HuH-7 (cell line): Measurements from ENCODE around the gene GGT6.

Experiments
- DNase-seq: peaks from one replicate; pipeline ENCODE4 v3.0.0; 2011; ENCODE audit warnings: low spot score

GGT6 gene

DNA sequence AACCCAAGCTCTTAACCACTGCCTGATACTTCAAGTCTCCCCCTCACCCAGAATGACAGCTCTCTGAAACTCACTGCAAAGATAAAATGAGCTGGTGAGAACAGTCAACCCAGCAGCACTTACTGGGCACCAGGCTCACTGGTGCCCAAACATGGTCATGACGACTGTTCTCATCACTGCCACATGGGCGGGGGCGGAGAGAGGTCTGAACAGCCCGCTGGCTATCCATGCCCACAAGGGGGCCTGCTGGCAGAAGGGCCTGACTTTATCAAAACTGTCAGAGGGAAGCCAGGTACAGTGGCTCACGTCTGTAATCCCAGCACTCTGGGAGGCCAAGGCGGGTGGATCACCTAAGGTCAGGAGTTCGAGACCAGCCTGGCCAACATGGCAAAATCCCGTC lies 9.2 kb downstream of the GGT6 start:
- DNase-seq = no peak

DNA sequence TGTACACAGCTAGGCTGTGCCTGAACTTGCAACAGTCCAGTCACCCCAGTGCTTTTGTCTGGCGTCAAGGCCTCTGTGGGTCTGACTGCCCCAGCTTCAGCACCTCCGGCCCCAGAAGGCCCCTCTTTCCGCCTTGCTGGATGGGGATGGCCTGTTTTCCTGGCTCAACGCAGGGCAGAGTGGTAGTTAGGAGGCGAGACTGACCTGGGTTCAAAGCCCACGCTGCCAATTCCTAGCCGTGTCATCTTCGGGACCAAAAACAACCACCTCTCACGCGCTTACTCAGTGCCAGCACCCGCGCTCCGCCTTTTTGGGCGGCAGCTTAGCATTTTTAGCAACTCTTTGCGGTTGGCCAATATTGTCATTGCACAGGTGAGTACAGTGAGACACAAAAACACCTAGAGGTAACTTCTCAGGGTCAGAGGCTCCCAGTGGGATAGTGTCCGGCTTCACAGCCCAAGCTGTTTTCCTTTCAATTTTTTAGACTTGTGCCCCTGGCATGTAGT lies 9.8 kb downstream of the GGT6 start:
- no peak for DNase-seq

DNA sequence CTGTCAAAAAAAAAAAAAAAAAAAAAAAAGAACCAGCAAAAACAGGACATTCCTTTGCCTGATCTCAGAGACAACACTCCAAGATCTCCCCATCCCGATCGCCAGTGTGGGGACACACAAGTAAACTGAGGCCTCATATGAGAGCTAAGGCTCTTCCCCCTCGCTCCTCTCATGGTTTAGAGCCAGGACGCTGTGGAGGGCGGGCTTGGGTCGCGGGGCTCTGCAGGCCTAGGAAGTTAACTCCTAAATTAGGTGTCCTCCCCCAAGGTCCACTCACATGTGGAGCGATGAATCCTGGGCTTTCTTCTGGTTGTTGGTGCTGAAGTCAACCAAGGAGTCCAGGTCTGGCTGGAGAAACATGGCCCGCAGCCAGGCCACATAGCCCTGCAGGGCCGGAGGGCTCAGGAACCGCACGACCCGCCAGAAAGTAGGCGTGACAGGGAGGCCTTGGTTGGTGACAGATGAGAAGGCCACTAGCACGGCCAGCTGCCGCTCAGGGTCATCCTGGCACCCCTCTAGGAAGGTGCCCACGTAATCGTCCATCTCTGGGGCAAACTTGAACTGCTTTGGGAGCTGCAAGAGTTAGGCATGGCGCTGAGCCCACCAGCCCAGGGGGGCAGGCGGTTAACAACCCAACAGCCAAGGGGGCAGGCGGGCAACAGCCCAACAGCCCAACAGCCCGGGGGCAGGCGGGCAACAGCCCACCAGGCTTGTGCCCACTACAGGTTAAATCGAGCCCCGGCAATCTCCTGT lies 10.4 kb downstream of the GGT6 start:
- DNase-seq = no peak

DNA sequence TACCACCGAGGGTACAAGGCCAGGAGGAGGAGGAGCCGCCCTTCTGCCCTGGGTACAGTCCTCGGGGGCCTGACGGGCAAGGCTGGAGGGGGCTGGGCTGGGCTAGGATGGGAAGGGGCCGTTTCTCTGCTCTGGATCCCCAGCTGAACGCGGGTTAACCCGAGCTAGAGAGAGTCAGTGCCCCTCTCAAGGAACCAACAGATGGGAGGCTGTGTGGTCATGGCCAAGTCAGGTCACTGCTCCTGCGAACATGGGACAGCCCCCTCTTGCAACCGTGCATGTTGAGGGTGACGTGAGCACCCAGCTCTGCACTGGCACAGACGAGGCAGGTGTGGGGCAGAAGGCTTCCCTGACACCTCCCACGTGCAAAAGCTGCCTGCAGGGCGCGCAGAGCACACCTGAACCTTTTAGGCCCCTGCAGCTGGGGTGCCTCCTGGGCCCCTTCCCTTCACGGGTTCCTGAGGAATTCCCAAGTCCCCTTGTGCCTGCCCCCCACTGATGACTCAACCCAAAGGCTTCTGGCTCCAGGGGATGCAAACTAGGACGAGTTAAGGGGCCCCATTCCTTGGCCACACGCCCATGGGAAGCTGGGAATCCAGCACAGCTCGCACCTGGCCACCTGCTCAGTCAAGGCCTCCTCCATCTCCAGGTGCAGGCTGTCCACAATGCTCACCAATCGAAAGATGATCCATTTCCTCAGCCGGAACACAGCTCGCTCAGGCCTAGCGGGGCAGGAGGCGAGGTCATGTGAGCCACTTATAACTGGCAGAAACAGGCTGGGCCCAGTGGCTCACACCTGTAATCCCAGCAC lies 11.5 kb downstream of the GGT6 start:
- DNase-seq = no peak

DNA sequence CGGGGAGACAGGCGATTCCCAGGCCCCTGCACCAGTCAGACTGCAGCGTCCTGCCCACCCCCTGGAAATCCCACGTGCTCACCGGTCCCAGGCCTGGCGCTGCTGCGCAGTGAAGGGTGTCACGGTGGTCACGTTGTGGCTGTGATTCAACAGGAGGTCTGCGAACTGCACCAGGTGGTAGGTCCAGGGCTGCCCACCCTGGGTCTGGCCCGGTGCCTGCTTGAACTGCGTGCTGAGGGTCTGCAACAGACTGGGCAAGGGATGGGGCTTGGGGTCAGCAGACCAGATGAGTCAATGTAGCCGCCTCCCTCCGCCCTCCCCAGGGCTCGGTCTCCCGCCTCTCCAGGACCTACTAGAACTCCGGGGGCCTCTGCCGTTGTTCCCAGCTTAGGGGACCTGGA lies 12.3 kb downstream of the GGT6 start:
- DNase-seq = no peak

DNA sequence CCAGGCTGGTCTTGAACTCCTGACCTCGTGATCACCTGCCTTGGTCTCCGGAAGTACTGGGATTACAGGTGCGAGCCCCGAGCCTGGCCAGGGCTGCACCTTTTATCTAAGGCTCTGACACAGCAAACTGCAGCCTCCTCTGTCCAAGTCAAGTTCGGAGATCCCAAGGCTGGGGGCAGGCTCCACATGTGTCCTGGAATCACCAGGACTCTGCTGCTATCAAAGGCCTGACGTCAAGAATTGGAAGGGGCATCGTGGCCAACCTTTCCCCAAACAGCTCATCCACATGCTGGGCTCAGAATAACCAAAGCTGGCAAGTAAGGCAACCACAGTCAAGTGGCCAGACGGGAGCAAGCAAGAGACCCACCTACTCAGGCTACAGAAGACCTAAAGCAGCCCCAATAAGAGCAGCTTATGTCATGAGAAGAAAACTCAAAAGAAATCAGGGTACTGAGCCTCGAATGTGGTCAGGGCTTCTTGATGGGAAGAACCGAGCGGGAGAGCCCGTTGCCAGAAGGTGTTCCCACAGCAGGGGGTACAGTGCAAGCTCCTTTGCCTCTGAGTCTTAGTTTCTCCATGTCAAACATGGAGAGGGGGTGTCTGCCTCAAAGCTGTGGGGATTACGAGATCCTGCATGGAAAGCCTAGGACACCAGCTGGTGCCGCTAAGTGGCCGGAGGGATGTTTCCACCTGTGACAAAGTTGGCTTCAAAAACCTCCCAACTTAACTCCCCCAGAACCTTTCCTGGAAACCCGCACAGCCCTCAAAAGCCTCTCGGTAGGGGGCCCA lies 13.1 kb downstream of the GGT6 start:
- DNase-seq = no peak

DNA sequence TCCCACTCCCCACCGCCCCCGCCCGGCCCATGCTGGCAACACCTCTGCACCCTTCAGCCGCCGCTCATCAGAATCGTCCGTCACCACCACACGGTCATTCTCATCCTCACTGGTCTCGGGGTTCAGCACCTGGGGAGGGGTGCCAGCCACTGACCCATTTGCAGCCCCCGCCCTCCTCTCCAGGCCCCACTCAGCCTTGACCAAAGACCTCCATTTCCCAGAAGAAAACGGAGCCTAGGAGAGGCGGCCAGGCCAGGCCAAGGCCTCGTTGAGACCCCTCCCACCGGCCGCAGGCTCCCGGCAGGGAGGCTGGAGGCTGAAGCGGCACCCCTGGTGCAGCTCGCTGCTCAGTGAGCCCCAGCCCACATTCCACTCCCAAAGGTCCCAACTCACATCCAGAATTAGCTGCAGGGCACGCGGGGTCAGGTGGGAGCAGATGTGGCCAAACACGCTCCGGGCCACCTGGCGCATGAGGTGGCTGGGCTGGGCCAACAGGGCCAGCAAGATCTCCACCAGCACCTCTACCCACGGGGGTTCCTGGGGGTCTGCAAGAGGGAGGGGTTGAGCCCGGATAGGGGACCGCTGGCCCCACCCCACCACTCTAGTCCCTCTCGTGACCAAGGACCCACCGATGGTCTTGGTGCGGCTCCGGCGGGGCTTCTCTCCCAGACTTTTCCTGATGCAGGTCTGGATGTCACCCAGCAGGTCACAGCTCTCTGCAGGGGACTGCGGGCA lies 15.0 kb downstream of the GGT6 start:
- DNase-seq = no peak

DNA sequence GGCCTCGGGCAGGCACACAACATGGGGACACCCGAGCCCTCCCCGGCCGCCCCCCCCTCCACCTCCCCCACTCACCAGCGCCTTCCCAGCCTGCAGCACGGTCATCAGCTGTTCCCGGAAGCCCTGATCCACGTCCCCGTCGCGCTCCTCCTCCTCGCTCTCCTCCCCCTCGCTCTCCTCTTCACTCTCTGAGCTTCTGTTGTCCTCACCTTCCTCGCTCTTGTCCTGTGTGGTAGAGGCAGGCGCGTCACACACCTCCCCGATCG lies 15.5 kb downstream of the GGT6 start:
- DNase-seq = no peak

DNA sequence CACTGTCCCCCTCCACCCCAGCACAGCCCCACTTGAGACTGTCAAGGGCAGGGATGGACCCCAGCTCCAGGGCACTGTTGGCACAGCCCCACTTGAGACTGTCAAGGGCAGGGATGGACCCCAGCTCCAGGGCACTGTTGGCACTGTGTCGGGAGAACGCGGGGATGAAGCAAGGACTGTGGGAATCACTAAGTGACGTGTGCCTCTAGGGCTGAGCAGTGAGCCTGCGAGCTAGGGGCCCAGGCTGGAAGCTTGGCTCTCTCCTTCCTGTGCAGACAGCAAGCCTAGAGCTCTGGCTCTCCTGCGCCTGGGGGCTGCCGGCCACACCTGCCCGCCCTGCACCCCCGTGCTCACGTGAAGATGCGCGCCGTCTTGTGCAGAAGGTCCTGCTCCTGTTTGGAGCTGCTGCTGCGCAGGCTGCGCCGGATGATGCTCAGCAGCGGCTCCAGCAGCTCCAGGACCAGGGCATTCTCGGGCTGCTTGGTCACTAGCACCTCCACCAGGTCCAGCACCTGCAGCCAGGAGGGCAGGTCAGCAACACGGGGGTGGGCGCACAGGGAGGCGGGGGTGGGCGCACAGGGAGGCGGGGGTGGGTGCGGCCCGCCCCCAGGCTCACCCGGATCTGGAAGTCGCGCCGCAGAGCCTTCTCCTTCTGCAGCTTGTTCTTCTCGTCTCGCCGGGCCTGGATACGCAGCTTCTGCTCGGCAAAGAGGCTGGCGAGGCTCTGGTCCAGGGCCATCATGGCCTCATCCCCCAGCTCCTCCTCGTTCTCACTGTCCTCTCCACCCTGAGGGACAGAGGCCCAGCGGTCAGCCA lies 16.0 kb downstream of the GGT6 start:
- DNase-seq = no peak

DNA sequence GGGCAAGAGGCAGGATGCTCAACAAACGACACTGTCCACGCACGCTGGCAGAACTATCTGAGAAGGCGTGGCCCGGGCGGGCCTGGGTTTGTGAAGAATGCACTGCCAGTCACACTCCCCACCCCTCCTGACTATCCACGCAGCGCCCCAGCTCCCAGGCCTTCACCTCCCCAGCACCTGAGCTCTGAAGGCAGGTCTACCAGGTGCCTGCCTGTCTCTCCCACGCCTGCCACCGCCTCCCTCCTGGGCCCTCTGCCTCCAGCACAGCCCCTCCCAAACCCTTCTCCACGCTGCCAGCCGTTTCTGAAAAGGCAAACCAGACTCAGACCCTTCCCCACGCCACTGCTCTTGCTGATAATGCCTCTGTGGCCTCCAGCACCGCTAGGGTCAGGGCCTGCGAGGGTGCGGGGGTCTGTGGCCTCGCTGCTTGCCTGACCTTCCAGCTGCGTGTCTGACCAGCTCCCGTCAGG lies 16.8 kb downstream of the GGT6 start:
- no peak for DNase-seq

DNA sequence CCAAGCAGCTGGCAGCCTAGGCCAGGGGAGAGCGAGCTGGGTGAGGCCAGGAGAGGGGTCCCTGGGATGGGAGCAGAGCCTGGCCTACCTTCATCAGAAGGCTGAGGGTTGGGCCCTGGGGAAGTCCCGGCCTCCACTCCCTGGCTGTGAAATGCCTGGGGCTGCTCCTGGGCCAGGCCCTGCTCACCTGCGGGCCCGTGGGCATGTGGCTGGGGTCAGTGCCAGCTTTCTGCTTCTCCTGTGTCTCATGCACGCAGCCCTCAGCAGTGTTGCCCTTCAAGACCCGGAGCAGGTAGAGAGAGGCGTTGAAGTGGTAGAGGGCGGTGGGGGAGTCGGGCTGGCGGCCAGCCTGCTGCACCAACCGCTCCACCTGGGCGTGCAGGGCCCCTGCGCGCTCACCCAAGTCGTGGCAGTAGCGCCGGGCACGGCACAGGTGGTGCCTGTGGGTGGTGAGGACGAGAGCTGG lies 17.6 kb downstream of the GGT6 start:
- DNase-seq = no peak

DNA sequence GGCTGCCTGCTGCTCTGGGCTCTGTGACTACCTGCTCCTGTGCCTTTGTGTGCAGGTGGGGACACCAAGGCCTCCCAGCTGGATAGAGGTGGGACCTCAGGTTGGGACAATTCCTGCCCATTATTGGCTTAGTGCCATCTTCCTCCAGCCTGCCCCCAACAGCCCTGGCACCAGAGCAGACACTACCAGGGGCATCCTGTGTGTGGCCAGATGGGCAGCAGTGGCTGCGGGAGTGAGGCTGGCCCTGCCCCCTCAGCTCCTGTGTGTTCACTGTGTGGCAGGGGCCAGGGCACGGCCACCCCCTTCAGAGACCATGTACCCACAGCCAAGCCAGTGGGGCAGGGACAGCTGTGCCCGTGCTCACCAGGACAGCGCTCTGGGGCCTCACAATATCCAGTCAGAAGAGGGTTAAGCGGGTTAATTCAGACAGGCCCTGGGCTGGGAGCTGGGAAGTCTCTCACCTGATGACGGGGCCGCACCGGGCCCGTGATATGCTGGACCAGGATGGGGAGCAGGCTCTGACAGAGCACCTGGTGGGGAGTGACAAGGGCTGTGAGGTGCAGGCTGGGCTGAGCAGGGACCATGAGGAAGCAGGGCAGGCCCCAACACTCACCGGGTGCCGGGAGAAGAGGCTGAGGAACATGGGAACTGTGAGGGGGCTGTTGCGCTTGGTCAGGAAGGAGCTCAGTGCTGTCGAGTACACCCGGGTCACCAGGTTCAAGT lies 18.2 kb downstream of the GGT6 start:
- DNase-seq = no peak

DNA sequence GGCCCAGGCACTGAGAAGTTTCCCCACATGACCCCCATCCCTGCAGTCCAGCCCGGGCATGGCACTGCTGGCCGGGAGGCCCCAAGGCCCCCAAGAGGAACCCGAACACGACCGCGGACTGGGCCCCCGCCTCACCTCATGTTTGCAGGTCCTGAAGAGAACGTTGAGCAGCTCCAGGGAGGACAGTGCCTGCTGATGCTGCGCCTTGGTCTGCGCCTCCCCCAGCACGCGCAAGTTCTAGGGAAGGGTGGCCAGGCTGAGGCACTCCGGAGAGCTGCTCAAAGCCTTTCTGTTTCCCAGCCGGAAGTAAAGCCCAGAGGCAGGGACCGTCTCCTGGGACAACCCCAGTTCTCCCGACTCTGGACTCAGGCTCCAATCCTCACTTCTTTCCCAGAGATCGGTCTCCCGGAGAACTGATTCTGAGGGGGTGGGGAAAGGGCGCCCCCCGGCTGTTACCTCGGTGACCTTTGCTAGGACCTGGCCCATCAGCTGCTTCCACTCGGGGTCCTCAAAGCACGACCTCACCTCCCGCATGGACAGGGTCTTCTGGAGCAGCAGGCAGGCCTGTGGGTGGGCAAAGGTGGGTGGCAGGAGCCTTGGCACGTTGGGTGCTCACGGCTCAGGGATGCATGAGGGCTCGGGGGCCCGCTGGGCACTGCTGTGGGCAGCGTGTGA lies 18.9 kb downstream of the GGT6 start:
- no peak for DNase-seq

DNA sequence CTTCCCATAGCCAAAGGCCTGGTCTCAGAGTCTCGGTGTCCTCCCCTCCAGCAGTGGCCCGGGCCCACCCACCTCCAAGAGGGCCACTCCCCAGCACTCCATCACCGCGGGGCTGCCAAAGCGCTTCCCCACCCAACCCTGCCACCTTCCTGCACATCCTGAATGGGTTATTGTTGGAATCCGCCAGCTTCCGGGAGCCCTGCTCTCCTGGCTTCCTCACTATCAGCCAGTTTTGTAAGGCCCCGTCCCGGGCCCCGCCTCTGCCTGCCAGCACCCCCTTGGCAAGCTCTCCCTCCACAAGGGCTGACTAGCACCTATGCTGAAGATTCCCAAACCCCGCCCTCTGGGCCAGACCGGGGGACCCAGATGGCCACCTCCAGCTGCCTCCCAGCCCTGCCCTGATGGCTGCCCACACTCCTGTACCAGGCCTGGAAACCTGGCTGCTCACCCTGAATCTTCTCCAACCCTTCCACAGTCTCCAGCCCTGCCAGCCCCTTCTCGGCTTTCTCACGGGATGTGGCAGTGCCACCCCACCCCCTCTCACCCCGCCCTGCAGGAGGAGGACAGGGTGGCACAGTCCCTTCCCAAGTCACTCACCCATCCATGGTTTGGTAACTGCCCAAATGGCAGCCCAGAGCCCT lies 19.6 kb downstream of the GGT6 start:
- DNase-seq = no peak

DNA sequence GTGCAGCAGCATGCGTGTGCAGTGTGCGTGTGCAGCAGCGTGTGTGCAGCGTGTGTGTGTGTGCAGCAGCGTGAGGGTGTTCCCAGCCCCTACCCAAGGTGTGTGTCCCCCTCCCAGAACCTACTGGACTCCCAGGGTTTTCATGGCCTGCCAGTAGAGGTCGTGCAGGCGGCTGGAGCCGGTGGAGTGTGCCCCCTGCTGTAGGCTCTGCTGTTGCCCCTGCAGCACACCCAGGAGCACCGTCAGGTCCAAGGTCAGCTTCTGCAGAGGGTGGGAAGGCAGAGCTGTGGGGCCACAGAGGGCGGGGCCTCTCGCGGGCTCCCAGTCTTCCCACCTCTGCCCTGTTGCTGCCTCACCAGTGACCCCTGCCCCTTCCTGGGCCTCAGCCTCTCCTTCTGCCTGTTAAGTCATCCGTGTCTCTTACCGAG lies 20.1 kb downstream of the GGT6 start:
- peak; percentile 75 for DNase-seq

DNA sequence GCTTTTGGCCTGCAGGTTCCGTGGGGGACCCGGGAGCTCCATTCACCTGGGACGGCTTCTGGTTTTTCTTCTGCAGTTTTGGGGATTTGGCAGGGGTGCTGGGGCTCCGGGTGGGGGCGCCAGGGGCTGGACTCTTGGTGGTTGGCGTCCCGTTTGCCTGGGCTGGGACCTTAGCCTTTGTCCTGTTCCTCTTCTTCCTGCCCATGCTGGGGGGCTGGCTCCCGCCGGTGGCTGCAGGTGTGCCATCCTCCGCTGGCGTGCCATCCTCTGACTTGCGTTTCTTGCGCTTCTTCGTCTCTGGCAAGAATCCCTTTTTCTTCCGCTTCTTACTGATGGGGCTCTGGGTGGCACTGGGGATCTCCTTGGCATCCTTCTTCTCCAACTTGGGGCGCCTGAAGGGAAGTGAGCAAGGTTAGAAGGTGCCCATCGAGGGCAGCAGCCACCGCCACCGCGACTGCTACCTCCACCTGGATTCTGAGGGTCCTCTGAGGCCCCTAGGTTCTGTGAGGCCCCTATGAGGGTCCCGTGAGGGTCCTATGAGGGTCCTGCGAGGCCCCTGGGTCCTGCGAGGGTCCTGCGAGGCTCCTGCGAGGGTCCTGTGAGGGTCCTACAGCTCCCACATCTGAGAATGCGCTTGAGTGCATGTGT lies 20.7 kb downstream of the GGT6 start:
- no peak for DNase-seq

DNA sequence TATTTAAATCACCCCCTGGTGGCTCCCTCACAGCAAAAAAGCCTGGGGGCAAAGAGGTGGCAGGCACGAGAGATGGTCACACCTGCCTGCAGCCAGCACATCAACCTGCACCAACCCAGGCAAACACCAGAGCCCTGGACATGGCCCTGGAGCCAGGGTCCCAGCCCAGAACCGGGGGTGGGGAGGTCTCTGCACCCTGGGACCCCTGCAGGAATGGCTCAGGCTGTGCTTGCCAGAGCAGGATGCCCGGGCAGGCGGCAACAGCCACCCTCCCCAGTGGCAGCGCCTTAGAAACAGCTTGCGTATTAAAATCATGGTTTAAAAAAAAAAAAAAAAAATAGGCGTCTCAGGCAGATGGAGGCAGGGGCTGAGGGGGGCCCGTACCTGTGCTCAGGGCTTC lies 21.4 kb downstream of the GGT6 start:
- no peak for DNase-seq

DNA sequence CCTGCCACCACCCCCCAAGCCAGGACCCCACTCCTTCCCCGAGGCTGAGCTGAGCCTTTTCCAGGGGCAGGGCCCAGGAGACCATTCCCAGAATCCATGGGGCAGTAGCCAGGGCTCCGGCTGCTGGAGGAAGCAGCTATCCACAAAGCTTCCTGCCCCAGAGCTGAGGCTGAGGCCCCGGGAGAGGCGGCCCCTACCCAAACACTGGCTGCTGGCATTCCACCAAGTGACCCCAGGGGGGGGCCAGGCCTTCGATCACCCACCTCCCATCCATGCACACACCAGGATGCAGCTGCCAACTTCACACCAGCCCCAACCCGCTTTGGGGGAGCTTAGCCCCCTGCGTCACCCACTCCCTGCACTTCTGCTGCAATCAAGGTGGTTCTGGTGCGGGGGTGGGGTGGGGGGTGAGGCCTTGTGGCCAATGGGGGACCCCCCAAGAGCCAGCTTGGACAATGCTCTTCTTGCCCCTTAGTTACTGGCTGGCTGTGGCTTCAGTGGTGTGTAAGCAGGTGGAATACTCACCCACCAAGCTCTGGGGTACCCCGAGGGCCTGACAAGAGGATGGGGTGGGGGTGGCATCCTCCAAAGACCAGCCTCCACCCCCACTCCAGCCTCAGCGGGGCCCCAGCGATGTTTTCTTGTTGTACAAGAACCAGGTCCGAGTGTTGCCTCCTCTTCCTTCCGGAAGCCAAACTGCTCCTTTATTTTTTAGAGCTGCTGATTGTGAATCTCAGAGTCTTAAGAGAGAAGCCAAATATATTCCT lies 22.0 kb downstream of the GGT6 start:
- no peak for DNase-seq
